ENCODE results near the gene MAPKAPK5.

The MAPKAPK5 gene

GRCh38 chr12:111842556-111843396 lies 748 bp downstream of the MAPKAPK5 start:
- Histone ChIP-seq H3F3A (ENCODE audit: insufficient read depth, low read length) (no peaks in the 10 kb centered on the region; the same call in 1 of the 2 replicates), H3K9me3 (ENCODE audit: low read length) (peaks cover 5% of the 10 kb centered on the region; the same call in 1 of the 2 replicates), H3K4me1 (ENCODE audit: insufficient read depth, low read length, severe bottlenecking) (peaks cover 28% of the 10 kb centered on the region), H3K9me2 (ENCODE audit: low read depth, low read length) (no peaks in the 10 kb centered on the region), H3K9ac (ENCODE audit: low read length) (peak overlapping the region; percentile 92), H3K36me3 (ENCODE audit: insufficient read depth, low read length) (peaks cover 41% of the 10 kb centered on the region), H3K4me3 (ENCODE audit: low read depth, low read length, poor library complexity, severe bottlenecking) (peak overlapping the region; percentile 84), H4K20me1 (ENCODE audit: insufficient read depth, low read length) (no peaks in the 10 kb centered on the region), H3K27me3 (ENCODE audit: insufficient read depth, low read length) (no peaks in the 10 kb centered on the region), H3K27ac (ENCODE audit: low read depth, low read length, poor library complexity, severe bottlenecking) (no peak overlapping the region), H3K4me2 (ENCODE audit: low read length) (peak overlapping the region; percentile 88), H3K79me2 (ENCODE audit: insufficient read depth, low read length) (peaks cover 65% of the 10 kb centered on the region), H2AFZ (ENCODE audit: low read length) (no peak overlapping the region)
- TF ChIP-seq CTCF (IDR thresholded peaks at IDR 0.05; ENCODE audit: low read length) (no peak), EZH2 (IDR thresholded peaks at IDR 0.05; ENCODE audit: borderline replicate concordance, low read length) (no peak)

DNA sequence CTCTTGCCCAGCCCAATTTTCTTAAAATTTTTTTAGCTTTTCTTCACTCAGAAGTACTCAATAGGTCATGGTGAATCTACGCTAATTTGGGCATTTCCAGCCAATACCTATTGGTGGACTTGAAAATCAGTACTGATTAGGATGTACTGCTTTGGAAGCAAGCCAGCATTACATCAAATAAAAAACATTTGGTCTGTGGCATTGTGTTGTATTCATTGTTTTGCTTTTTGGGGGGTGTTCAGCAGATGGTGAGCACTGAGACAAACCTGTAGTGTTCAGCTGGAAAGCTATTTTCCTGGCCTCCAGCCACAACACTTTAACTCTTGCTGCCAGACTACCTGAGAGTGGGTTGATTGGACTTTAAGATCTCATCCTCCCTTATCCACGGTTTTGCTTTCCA lies 4.0 kb downstream of the MAPKAPK5 start:
- Histone ChIP-seq H3K36me3 (ENCODE audit: insufficient read depth, low read length) (peaks cover 44% of the 10 kb centered on the region), H3K27me3 (ENCODE audit: insufficient read depth, low read length) (no peaks in the 10 kb centered on the region), H3K79me2 (ENCODE audit: insufficient read depth, low read length) (peaks cover 82% of the 10 kb centered on the region), H3F3A (ENCODE audit: insufficient read depth, low read length) (no peaks in the 10 kb centered on the region), H3K4me1 (ENCODE audit: insufficient read depth, low read length, severe bottlenecking) (peaks cover 18% of the 10 kb centered on the region), H4K20me1 (ENCODE audit: insufficient read depth, low read length) (no peaks in the 10 kb centered on the region), H3K9me2 (ENCODE audit: low read depth, low read length) (no peaks in the 10 kb centered on the region), H3K4me2 (ENCODE audit: low read length) (no peak overlapping the region), H2AFZ (ENCODE audit: low read length) (no peak overlapping the region), H3K9ac (ENCODE audit: low read length) (no peak overlapping the region), H3K4me3 (ENCODE audit: low read depth, low read length, poor library complexity, severe bottlenecking) (no peak overlapping the region), H3K9me3 (ENCODE audit: low read length) (peaks cover 12% of the 10 kb centered on the region; the same call in 1 of the 2 replicates), H3K27ac (ENCODE audit: low read depth, low read length, poor library complexity, severe bottlenecking) (no peak overlapping the region)
- no peak for TF ChIP-seq EZH2 (IDR thresholded peaks at IDR 0.05; ENCODE audit: borderline replicate concordance, low read length)
- no peak for TF ChIP-seq CTCF (IDR thresholded peaks at IDR 0.05; ENCODE audit: low read length)

DNA sequence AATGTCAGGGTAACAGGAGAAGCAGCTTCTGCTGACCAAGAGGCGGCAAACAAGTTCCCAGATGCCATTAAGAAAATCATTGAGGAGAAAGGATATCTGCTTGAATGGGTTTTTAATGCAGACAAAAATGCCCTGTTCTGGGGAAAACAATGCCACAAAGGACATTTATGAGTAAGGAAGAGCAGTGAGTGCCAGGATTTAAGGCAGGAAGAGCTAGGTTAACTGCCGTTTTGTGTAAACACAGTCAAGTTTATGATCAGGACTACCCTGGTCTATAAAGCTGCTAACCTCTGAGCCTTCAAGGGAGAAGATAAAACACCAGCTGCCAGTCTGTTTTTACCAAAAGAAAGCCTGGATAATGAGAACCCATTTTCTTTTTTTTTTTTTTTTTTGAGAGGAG lies 8.5 kb downstream of the MAPKAPK5 start:
- no peak for TF ChIP-seq CTCF (IDR thresholded peaks at IDR 0.05; ENCODE audit: low read length)
- no peak for TF ChIP-seq EZH2 (IDR thresholded peaks at IDR 0.05; ENCODE audit: borderline replicate concordance, low read length)
- no peaks in the 10 kb centered on the region for H3K27me3 ChIP-seq (ENCODE audit: insufficient read depth, low read length)
- no peak overlapping the region for H3K27ac ChIP-seq (ENCODE audit: low read depth, low read length, poor library complexity, severe bottlenecking)
- H2AFZ ChIP-seq (ENCODE audit: low read length) = no peak overlapping the region
- H3K4me1 ChIP-seq (ENCODE audit: insufficient read depth, low read length, severe bottlenecking) = no peaks in the 10 kb centered on the region
- H4K20me1 ChIP-seq (ENCODE audit: insufficient read depth, low read length) = no peaks in the 10 kb centered on the region
- H3K9ac ChIP-seq (ENCODE audit: low read length) = no peak overlapping the region
- no peak overlapping the region for H3K4me2 ChIP-seq (ENCODE audit: low read length)
- H3K79me2 ChIP-seq (ENCODE audit: insufficient read depth, low read length) = peaks cover 79% of the 10 kb centered on the region
- no peaks in the 10 kb centered on the region for H3K9me2 ChIP-seq (ENCODE audit: low read depth, low read length)
- H3F3A ChIP-seq (ENCODE audit: insufficient read depth, low read length) = no peaks in the 10 kb centered on the region
- no peak overlapping the region for H3K4me3 ChIP-seq (ENCODE audit: low read depth, low read length, poor library complexity, severe bottlenecking)
- H3K9me3 ChIP-seq (ENCODE audit: low read length) = peaks cover 12% of the 10 kb centered on the region; the same call in 1 of the 2 replicates
- peaks cover 63% of the 10 kb centered on the region for H3K36me3 ChIP-seq (ENCODE audit: insufficient read depth, low read length)
